HG02943 (cell line): ENCODE data around the gene POMT2.
"Not testable (repeated sequence)": the region's sequence is repeated elsewhere in the genome, so short reads cannot be mapped to it uniquely, and the experiment has no call there.

ENCODE experiments used
- ATAC-seq: cut with Tn5 transposase; IDR thresholded peaks from one replicate; pipeline ENCODE4 v1.9.1; 2021; ENCODE audit warnings: mild to moderate bottlenecking, low read depth, moderate library complexity; ENCODE audit not compliant: unreplicated experiment

Gene POMT2

GRCh38 chr14:77324816-77325745, 4.4 kb upstream of the POMT2 start:
- no peak for ATAC-seq

- no peak for ATAC-seq
These were observed 3.6 kb upstream of the POMT2 start for GRCh38 chr14:77324289-77324688.

- no peak for ATAC-seq
These were observed 2.9 kb upstream of the POMT2 start for GRCh38 chr14:77323571-77323970.

GRCh38 chr14:77322951-77323350, 2.3 kb upstream of the POMT2 start:
- ATAC-seq: no peak

- no peak for ATAC-seq
These were observed 1.7 kb upstream of the POMT2 start for GRCh38 chr14:77322250-77322902.

GRCh38 chr14:77319422-77319821, 1.3 kb downstream of the POMT2 start:
- ATAC-seq: no peak

GRCh38 chr14:77318756-77319155, 1.9 kb downstream of the POMT2 start:
- ATAC-seq: not testable (repeated sequence)

GRCh38 chr14:77318006-77318553, 2.6 kb downstream of the POMT2 start:
- ATAC-seq: no peak

- ATAC-seq: no peak
These were observed 3.8 kb downstream of the POMT2 start for GRCh38 chr14:77316872-77317301.

GRCh38 chr14:77316195-77316505, 4.5 kb downstream of the POMT2 start:
- no peak for ATAC-seq

GRCh38 chr14:77314539-77315457, 5.9 kb downstream of the POMT2 start:
- no peak for ATAC-seq

- ATAC-seq: no peak
These were observed 6.6 kb downstream of the POMT2 start for GRCh38 chr14:77314043-77314442.

- ATAC-seq: no peak
These were observed 7.3 kb downstream of the POMT2 start for GRCh38 chr14:77313371-77313770.

- no peak for ATAC-seq
These were observed 9.5 kb downstream of the POMT2 start for GRCh38 chr14:77311217-77311616.

- ATAC-seq: no peak
These were observed 10.7 kb downstream of the POMT2 start for GRCh38 chr14:77310026-77310425.

GRCh38 chr14:77309131-77309530, 11.6 kb downstream of the POMT2 start:
- no peak for ATAC-seq

- ATAC-seq: no peak
These were observed 13.7 kb downstream of the POMT2 start for GRCh38 chr14:77306851-77307496.

- ATAC-seq: no peak
These were observed 14.3 kb downstream of the POMT2 start for GRCh38 chr14:77306416-77306815.

GRCh38 chr14:77305696-77306095, 15.0 kb downstream of the POMT2 start:
- ATAC-seq: no peak
